Globus pallidus (tissue), 1 donor: ENCODE results near the gene CEP97.
A peak's percentile ranks its signal among the peaks of the same experiment; 100 is the strongest.
"Not testable (repeated sequence)": the region's sequence is repeated elsewhere in the genome, so short reads cannot be mapped to it uniquely, and the experiment has no call there.

Experiments used
- DNase-seq: peaks from one replicate; pipeline ENCODE4 v3.0.0-alpha.2; 2015; ENCODE audit warnings: low spot score

CEP97 gene

DNA sequence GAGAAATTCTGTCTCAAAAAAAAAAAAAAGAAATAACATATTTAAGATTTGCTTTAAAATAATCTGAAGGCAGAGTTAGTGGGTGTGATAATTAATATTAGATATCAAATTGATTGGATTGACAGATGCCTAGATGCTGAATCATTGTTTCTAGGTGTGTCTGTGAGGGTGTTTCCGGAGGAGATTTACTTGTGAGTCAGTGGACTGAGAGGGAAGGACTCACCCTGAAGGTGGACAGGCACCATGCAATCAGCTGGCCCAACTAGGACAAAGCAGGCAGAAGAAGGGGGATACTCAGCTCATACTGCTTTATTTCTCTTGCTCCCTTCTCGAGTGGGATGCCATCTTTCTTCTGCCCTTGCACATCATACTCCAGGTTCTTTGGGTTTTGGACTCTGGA lies 21.2 kb upstream of the CEP97 start:
- no peak for DNase-seq

DNA sequence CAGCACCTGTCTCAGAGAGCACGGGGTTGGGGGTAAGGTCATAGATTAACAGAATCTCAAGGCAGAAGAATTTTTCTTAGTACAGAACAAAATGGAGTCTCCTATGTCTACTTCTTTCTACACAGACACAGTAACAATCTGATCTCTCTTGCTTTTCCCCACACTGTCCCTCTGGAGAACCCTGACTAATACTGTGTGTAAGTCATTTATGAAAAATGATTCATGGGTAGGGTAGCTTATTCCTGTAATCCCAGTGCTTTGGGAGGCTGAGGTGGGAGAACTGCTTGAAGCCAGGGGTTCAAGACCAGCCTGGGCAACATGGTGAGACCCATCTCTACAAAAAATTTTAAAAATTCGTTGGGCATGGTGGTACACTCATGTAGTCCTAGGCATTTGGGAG lies 19.8 kb upstream of the CEP97 start:
- not testable (repeated sequence) for DNase-seq

- no peak for DNase-seq
These were observed 15.3 kb upstream of the CEP97 start for GRCh38 chr3:101709126-101709525.

- no peak for DNase-seq
These were observed 6.0 kb upstream of the CEP97 start for GRCh38 chr3:101718455-101718854.

DNA sequence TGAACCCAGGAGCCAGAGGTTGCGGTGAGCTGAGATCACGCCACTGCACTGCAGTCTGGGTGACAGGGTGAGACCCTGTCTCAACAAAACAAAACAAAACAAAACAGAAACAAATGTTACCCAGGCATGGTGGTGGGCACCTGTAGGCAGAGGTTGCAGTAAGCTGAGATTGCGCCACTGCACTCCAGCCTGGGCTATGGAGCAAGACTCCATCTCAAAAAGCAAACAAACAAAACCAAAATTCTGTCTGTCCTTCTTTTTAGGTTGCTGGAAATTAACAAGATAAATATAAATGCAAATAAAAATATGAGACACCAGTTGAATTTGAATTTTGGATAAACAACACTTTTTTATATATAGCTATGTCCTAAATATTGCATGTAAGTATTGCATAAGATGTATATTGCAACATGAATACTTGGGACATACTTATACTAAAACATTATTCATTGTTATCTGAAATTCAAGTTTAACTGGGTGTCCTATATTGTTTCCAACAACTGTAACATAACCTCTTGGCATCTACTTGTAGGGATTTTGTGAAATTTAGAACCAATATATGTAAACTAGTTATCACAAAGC lies 4.7 kb upstream of the CEP97 start:
- DNase-seq = no peak

DNA sequence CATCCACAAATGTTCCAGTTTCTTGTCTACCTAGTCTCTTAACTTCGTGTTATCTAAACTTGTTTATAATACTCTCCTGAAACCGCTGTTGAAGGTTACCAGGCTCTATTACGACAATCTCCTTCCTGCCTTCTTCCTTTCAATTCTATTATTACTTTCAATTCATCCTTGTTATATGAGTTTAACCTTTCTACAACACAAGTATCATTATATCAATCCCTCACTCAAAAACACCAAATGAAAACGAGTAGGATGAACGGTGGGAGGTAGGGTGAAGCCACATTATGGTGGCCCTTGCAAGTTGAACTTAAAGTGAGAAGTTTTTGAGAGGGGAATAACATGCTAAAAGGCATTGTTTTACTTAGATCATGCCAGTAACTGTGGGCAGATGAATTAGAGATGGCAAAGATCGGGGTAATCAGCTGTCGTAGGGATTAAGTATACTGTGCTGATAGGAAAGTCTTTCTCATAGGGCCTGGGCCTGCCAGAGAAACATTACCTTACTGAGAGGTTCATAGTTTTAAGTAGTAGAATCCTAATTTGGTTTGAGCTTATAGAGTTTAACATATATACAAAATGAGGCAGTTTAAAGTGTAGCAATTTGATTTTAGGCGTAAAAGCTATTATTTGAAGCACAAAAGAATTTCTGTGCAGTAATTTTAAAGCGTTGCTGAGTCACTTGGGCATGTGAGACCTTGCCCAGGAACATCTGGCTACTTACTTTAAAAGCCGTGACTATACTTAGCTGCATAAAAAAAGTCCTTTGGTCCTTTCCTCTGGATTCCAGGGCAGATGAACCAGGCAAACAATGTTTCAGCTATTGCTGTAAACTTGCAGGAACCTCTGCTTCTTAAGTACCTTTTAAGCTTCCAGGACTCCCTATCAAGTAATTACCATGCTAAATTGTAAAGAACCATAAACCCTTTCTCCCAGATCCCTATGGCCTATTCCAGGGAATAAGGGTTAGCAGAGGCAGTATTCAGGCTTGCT lies 3.3 kb upstream of the CEP97 start:
- DNase-seq = no peak

- no peak for DNase-seq
These were observed 1.8 kb upstream of the CEP97 start for GRCh38 chr3:101722394-101723173.

- peak; percentile 42 for DNase-seq
These were observed 928 bp downstream of the CEP97 start for GRCh38 chr3:101725194-101725889.

DNA sequence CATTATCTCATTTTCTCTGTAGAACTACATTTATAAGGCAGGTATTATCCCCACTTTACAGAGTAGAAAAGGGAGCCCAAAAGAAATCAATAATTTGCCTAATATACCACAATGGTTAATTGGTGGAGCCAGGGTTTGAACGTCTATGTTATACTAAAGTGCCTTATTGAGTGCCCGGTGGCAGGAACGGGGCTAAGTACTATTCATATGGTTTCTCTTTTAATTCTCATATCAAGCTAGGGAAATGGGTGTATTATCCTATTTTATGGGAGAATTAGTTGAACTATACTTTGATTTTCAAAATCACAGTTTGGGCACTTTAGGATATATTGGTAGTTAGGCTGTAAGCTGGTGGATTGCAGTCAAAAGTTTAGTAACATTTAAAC lies 1.5 kb downstream of the CEP97 start:
- peak; percentile 43 for DNase-seq

DNA sequence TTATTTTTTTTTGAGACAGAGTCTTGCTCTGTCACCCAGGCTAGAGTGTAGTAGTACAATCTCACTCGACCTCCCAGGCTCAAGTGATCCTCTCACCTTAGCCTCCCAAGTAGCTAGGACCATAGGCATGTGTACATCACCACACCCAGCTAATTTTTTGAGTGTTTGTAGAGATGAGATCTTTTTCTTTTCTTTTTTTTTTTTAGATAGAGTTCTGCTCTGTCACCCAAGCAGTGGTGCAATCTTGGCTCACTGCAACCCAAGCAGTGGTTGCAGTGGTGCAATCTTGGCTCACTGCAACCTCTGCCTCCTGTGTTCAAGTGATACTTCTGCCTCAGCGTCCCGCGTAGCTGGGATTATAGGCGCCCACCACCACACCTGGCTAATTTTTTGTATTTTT lies 5.2 kb downstream of the CEP97 start:
- DNase-seq = no peak

DNA sequence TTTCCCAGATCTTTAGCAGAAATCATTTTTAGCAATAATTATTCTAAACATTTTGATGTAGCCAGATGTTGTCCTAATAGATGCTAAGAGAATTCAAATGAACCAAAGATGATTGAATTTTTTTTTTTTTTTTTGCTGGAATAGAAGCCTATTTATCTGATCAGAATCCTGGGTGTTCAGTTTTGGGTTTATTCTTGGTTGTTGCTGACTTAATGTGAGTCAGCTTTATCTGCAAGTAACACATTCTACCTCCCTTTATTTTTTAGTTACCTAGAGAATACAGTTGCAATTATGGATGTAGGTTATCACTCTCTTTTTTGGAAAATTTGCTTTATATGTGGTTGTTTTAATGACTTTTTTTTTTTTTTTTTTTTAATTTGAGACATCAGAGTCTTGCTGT lies 6.4 kb downstream of the CEP97 start:
- peak; percentile 29 for DNase-seq

DNA sequence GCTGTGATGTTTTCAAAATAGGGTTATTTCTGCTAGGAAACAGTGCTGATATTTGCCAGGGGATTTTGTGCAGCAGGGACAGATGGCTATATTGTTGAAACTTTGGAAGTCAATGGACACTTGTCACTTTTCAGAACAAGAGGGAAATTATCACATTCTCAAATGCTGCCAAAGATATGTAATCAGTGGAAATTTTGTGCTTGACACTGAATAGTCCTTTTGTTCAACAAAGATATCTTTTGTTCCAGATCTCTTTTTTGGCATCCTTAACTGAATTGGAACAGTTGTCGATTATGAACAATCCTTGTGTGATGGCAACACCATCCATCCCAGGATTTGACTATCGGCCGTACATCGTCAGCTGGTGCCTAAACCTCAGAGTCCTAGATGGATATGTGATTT lies 7.8 kb downstream of the CEP97 start:
- DNase-seq = peak; percentile 97

GRCh38 chr3:101735833-101736232 lies 11.4 kb downstream of the CEP97 start:
- no peak for DNase-seq

DNA sequence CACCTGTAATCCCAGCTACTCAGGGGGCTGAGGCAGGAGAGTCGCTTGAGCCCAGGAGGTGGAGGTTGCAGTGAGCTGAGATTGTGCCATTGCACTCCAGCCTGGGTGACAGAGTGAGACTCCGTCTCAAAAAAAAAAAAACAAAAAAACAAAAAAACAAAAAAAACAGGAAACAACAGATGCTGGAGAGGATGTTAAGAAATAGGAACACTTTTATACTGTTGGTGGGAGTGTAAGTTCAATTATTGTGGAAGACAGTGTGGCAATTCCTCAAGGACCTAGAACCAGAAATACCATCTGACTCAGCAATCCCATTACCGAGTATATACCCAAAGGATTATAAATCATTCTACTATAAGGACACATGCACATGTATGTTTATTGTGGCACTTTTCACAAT lies 17.5 kb downstream of the CEP97 start:
- DNase-seq = not testable (repeated sequence)

DNA sequence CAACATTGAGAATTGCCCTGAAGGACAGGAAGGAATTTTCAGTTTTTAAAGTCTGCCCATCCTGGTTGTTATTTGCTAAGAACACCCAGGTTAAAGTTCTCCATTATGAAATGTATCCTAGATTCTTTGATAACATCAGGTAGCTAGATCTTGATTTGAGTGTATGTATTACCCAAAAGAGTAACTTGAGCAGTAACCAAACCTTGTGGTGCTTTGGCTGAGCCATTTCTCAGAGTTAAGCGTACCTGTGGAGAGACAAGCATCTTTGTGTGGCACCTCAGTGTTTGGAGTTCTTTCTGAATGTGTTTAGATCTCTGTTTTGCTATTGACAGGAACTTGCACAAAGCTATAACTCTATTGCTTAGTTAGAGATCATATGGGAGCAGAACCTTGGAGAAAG lies 20.4 kb downstream of the CEP97 start:
- DNase-seq = no peak

DNA sequence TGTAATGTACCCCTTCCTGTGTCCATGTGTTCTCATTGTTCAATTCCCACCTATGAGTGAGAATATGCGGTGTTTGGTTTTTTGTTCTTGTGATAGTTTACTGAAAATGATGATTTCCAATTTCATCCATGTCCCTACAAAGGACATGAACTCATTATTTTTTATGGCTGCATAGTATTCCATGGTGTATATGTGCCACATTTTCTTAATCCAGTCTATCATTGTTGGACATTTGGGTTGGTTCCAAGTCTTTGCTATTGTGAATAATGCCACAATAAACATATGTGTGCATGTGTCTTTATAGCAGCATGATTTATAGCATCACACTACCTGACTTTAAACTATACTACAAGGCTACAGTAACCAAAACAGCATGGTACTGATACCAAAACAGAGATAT lies 21.5 kb downstream of the CEP97 start:
- not testable (repeated sequence) for DNase-seq

DNA sequence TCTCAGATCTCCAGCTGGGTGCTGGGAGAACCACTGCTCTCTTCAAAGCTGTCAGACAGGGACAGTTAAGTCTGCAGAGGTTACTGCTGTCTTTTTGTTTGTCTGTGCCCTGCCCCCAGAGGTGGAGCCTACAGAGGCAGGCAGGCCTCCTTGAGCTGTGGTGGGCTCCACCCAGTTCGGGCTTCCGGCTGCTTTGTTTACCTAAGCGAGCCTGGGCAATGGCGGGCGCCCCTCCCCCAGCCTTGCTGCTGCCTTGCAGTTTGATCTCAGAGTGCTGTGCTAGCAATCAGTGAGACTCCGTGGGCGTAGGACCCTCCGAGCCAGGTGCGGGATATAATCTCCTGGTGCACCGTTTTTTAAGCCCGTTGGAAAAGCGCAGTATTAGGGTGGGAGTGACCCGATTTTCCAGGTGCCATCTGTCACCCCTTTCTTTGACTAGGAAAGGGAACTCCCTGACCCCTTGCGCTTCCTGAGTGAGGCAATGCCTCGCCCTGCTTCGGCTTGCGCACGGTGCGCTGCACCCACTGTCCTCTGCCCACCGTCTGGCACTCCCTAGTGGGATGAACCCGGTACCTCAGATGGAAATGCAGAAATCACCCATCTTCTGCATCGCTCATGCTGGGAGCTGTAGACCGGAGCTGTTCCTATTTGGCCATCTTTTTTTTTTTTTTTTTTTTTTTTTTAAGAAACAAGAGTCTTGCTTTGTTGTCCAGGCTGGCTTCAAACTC lies 29.1 kb downstream of the CEP97 start:
- DNase-seq = not testable (repeated sequence)

- DNase-seq = peak; percentile 71
These were observed 33.8 kb downstream of the CEP97 start for GRCh38 chr3:101758224-101758623.

- DNase-seq = no peak
These were observed 37.7 kb downstream of the CEP97 start for GRCh38 chr3:101762041-101762646.

DNA sequence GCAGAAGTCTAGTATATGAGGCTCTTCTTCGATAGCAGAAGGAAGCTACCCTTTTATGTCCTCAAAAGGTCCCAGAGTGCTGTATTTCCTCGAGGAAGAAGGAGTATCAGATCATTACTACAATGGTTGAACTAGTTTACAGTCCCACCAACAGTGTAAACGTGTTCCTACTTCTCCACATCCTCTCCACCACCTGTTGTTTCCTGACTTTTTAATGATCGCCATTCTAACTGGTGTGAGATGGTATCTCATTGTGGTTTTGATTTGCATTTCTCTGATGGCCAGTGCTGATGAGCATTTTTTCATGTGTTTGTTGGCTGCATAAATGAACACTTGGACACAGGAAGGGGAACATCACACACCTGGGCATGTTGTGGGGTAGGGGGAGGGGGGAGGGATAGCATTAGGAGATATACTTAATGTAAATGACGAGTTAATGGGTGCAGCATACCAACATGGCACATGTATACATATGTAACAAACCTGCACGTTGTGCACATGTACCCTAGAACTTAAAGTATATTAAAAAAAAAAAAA lies 53.4 kb downstream of the CEP97 start:
- DNase-seq = not testable (repeated sequence)
